K562 (cell line): ENCODE data around the gene IL1RN. TPM values are rescaled to one million over a fixed set of nuclear protein-coding genes. Genes with fewer than 3 reads are reported as not detected.

Experiments
- ATAC-seq: fragments of 200-7000 bp; cut with Tn5 transposase; 3 replicates; pipeline ENCODE4 v1.9.1; 2020; ENCODE audit warnings: moderate library complexity
- BruUV-seq: library from RNA; stranded (reverse); fragments of 400-500 nt; replicated peaks from 2 replicates; lab custom pipeline; 2021; lab: Mats Ljungman, UMichigan
- CTCF ChIA-PET: fragments of 300-600 bp; formaldehyde crosslinking; extraction: SDS; loops from one replicate; lab custom pipeline; 2021; ENCODE audit warnings: low intra/inter-chr PET ratio; lab: Yijun Ruan, JAX
- POLR2A ChIA-PET: fragments of 300-600, 350-650 bp; sonication (Branson Sonifier 250); formaldehyde crosslinking; extraction: SDS; loops from one replicate; lab custom pipeline; 2021; ENCODE audit warnings: antibody characterized with exemption, inconsistent platforms; lab: Yijun Ruan, JAX
- DNase-seq, 4 experiments: peaks; one replicate each; pipeline versions ENCODE4 v3.0.0 to v3.0.0-alpha.2; 2011 to 2018; ENCODE audit warnings: low spot score in 3 of 4, mixed read lengths in 3 of 4; ENCODE audit errors: extremely low read depth in 1 of 4
- FAIRE-seq: peaks from 2 replicates; lab custom pipeline; 2011; peaks lifted over from hg19 to GRCh38; lab: Jason Lieb, UNC
- H2AFZ ChIP-seq: 2 replicates; pipeline ENCODE4 v1.6.0; 2011; ENCODE audit warnings: low read depth, low read length, control low read depth, inconsistent platforms
- H3K27ac ChIP-seq: fragments of 200-600 bp; 3 replicates; pipeline ENCODE4 v1.8.0; 2011; ENCODE audit warnings: low read depth, mild to moderate bottlenecking, control low read depth, inconsistent platforms, low read length, moderate library complexity, mixed read lengths; ENCODE audit errors: extremely low read depth
- H3K27me3 ChIP-seq, 2 experiments: fragments of 300-600 bp in 1 of 2; 2 replicates in 1 of 2; 3 replicates in 1 of 2; pipeline versions ENCODE4 v1.6.0 to v1.8.0; 2011; ENCODE audit warnings: inconsistent platforms in 2 of 2, low read length in 2 of 2, mild to moderate bottlenecking in 1 of 2, mixed read lengths in 1 of 2, moderate library complexity in 1 of 2; ENCODE audit not compliant: control insufficient read depth in 2 of 2, insufficient read depth in 2 of 2
- H3K36me3 ChIP-seq: fragments of 300-600 bp; 3 replicates; pipeline ENCODE4 v1.8.0; 2011; ENCODE audit warnings: mild to moderate bottlenecking, low read length, inconsistent platforms; ENCODE audit not compliant: control insufficient read depth, insufficient read depth
- H3K4me1 ChIP-seq, 2 experiments: fragments of 200-600 bp in 1 of 2; replicated peaks in 1 of 2; 2 replicates in 1 of 2; 3 replicates in 1 of 2; pipeline versions ENCODE4 v1.5.1 to v1.8.0; 2011; ENCODE audit warnings: inconsistent platforms in 2 of 2, low read length in 2 of 2, mild to moderate bottlenecking in 1 of 2, mixed read lengths in 1 of 2, moderate library complexity in 1 of 2; ENCODE audit not compliant: control insufficient read depth in 2 of 2, insufficient read depth in 2 of 2
- H3K4me2 ChIP-seq: 2 replicates; pipeline ENCODE4 v1.6.1; 2011; ENCODE audit warnings: low read length, control low read depth, inconsistent platforms, mixed read lengths; ENCODE audit not compliant: insufficient read depth
- H3K4me3 ChIP-seq: fragments of 200-600 bp; sonication (generic), shearing (Covaris generic); 2 replicates; pipeline ENCODE4 v1.5.1; 2016; ENCODE audit warnings: control low read depth, inconsistent platforms
- H3K79me2 ChIP-seq: fragments of 200-600 bp; 3 replicates; pipeline ENCODE4 v1.8.0; 2011; ENCODE audit warnings: low read length, inconsistent platforms; ENCODE audit not compliant: control insufficient read depth, insufficient read depth
- H3K9ac ChIP-seq, 2 experiments: 2 replicates each; pipeline versions ENCODE4 v1.6.0 to v1.6.1; 2011; ENCODE audit warnings: low read depth in 2 of 2, low read length in 2 of 2, control low read depth in 1 of 2, inconsistent platforms in 1 of 2, mild to moderate bottlenecking in 1 of 2, mixed read lengths in 1 of 2; ENCODE audit not compliant: insufficient read depth in 1 of 2
- H3K9me1 ChIP-seq: one replicate; pipeline ENCODE4 v1.6.0; 2011; ENCODE audit warnings: inconsistent platforms, mild to moderate bottlenecking, low read length, moderate library complexity; ENCODE audit not compliant: control insufficient read depth, insufficient read depth
- H3K9me3 ChIP-seq: replicated peaks from 2 replicates; pipeline ENCODE4 v1.5.1; 2011; ENCODE audit warnings: low read depth, low read length, inconsistent platforms; ENCODE audit not compliant: control insufficient read depth, insufficient read depth
- H4K20me1 ChIP-seq: replicated peaks from 2 replicates; pipeline ENCODE4 v1.6.1; 2011; ENCODE audit warnings: low read length, inconsistent platforms, mixed read lengths; ENCODE audit not compliant: control insufficient read depth, insufficient read depth
- CTCF ChIP-seq, 3 experiments: IDR thresholded peaks in 2 of 3; conservative IDR thresholded peaks in 1 of 3; 2 replicates each; pipeline ENCODE4 v1.5.1; 2011 to 2012; ENCODE audit warnings: low read length in 3 of 3, mild to moderate bottlenecking in 3 of 3, control low read depth in 2 of 3, improper control_type of control experiment in 1 of 3, inconsistent platforms in 1 of 3, low read depth in 1 of 3, mixed read lengths in 1 of 3, moderate library complexity in 1 of 3; ENCODE audit not compliant: insufficient read depth in 2 of 3
- MITF ChIP-seq: IDR thresholded peaks from 2 replicates; pipeline ENCODE4 v1.6.1; 2014; ENCODE audit warnings: antibody characterized with exemption
- SMAD3 ChIP-seq: fragments of 450-650 bp; formaldehyde crosslinking; conservative IDR thresholded peaks from 2 replicates; pipeline ENCODE4 v1.4.0; 2020; ENCODE audit warnings: mild to moderate bottlenecking
- SUPT5H ChIP-seq: fragments of 450-650 bp; IDR thresholded peaks from 2 replicates; pipeline ENCODE4 v1.6.1; 2016
- TFAP4 ChIP-seq: sonication (generic); formaldehyde crosslinking; IDR thresholded peaks from 2 replicates; pipeline ENCODE4 v1.8.0; 2022; ENCODE audit warnings: missing genetic modification reagents, mild to moderate bottlenecking, moderate library complexity, borderline replicate concordance
- ZBTB7A ChIP-seq: IDR thresholded peaks from 2 replicates; pipeline ENCODE4 v1.6.1; 2011; ENCODE audit warnings: low read depth, mild to moderate bottlenecking, low read length, moderate library complexity, borderline replicate concordance; ENCODE audit not compliant: control insufficient read depth
- ZNF764 ChIP-seq: fragments of 250-450 bp; sonication (Bioruptor Pico); IDR thresholded peaks from 2 replicates; pipeline ENCODE4 v1.4.0; 2020; ENCODE audit warnings: low read depth, mild to moderate bottlenecking, moderate library complexity
- WGBS: fragments of 100-300 bp; shearing (Covaris generic); methylation state at CpG from one replicate; pipeline ENCODE4 v1.1.6; 2016; ENCODE audit warnings: low coverage, mixed read lengths; ENCODE audit not compliant: insufficient coverage; ENCODE audit errors: missing lambda C conversion rate; 5-methylcytosine and 5-hydroxymethylcytosine counted together
- in situ Hi-C: fragments of 300-500 bp; cut with MboI; formaldehyde crosslinking; loops from 4 replicates; pipeline ENCODE4 v1.15.0; 2018; ENCODE audit warnings: inconsistent platforms, mixed read lengths
- intact Hi-C: fragments of 100-400 bp; cut with micrococcal nuclease; formaldehyde crosslinking; loops from 2 replicates; pipeline ENCODE4 v1.14.2; 2022
- polyA plus RNA-seq, 8 experiments: library from polyadenylated mRNA; depleted of rRNA in 4 of 8; stranded (reverse) in 5 of 8; unstranded in 3 of 8; fragments of >200 nt; fragmentation: Nextera tagmentation in 2 of 8; fragmentation: Illumina TruSeq in 1 of 8; extraction: Ambion mirVana in 2 of 8; extraction: Trizol in 1 of 8; gene quantifications; 2 replicates each; pipeline versions ENCODE4 v1.2.1 to v1.2.3, GENCODE V29; 2011 to 2014; ENCODE audit warnings: inconsistent platforms in 1 of 8, missing spikeins in 1 of 8
- total RNA-seq, 7 experiments: library from RNA; depleted of rRNA in 6 of 7; stranded (reverse); fragments of >200 nt in 6 of 7; fragmentation: Illumina TruSeq in 2 of 7; extraction: Trizol in 2 of 7; gene quantifications; 2 replicates each; pipeline versions ENCODE4 v1.2.1 to v1.2.3, GENCODE V29; 2011 to 2021; ENCODE audit warnings: low replicate concordance in 1 of 7

The IL1RN gene
- total and polyA plus RNA-seq, 9 of the 15 experiments (the other 6 are each of a cell fraction or from before 2014, with no cell fraction given): 0.13 TPM; not detected in 8

- Histone ChIP-seq H2AFZ (no peak overlapping the region), H4K20me1 (peaks cover 13% of the 10 kb centered on the region), H3K9me3 (no peaks in the 10 kb centered on the region), H3K4me2 (peak overlapping the region; percentile 5), H3K4me3 (no peak overlapping the region)
- ATAC-seq (peak; percentile 65), DNase-seq (peak; percentile 54 to 66 (median 62)), FAIRE-seq (no peak)
- in situ Hi-C loops: no loop called here
- no TSS peak for BruUV-seq
- no peak for TF ChIP-seq SMAD3 (CRISPR knock-in tag)
- no peak for TF ChIP-seq MITF
- TF ChIP-seq TFAP4 (CRISPR knock-in tag): peak; percentile 39; the same call in 1 of the 2 replicates
- TF ChIP-seq ZBTB7A: peak; percentile 69; the same call in 1 of the 2 replicates
- no peak for TF ChIP-seq SUPT5H
- no peak for TF ChIP-seq ZNF764 (CRISPR knock-in tag)
- TF ChIP-seq CTCF (IDR thresholded peaks at IDR 0.05 in 2 of 3, conservative IDR thresholded peaks at IDR 0.05 in 1 of 3; ENCODE audit: insufficient read depth in 2 of 3, low read depth in 1 of 3, low read length in 3 of 3): peak in 1 of 3 experiments; percentile 10; a peak in 1 of 6 replicates
- TF ChIP-seq, all 486 proteins: peak for 3
- ChIA-PET CTCF (no interaction called here), POLR2A (interaction anchor here (0.6 to 1.1 kb wide), 3 partner anchors 10 to 182 kb away, joined by 3 to 4 read pairs (median 3); no protein-coding TSS in a partner anchor)
- Histone ChIP-seq H3K4me1 (peaks cover 29 to 30% of the 10 kb centered on the region in 2 experiments; a peak in 4 of 5 replicates), H3K27me3 (no peaks in the 10 kb centered on the region), H3K9ac (peak overlapping the region; percentile 12 to 87; a peak in 3 of 4 replicates), H3K36me3 (peaks cover 54% of the 10 kb centered on the region; the same call in 2 of the 3 replicates), H3K79me2 (peaks cover 11% of the 10 kb centered on the region), H3K9me1 (peaks cover 12% of the 10 kb centered on the region), H3K27ac (0 out of 3 replicates have a peak overlapping the region, but pooled peaks have one; percentile 34)
- WGBS: 50% methylated on average over 17 of the region's 17 CpGs
- intact Hi-C loops: no loop called here
Measured at GRCh38 chr2:113180131-113180946, 52.9 kb downstream of the IL1RN start.
